HG02642 (cell line): ENCODE results near the gene AKT2.

Experiments used
- ATAC-seq: cut with Tn5 transposase; IDR thresholded peaks from one replicate; pipeline ENCODE4 v1.9.1; 2021; ENCODE audit warnings: mild to moderate bottlenecking; ENCODE audit not compliant: unreplicated experiment, poor library complexity

Gene AKT2

GRCh38 chr19:40302224-40303011 is 17.3 kb upstream of the AKT2 start:
- no peak for ATAC-seq

- ATAC-seq: no peak
These were observed 15.5 kb upstream of the AKT2 start for GRCh38 chr19:40300668-40301067.

- ATAC-seq: no peak
These were observed 12.9 kb upstream of the AKT2 start for GRCh38 chr19:40298026-40298425.

DNA sequence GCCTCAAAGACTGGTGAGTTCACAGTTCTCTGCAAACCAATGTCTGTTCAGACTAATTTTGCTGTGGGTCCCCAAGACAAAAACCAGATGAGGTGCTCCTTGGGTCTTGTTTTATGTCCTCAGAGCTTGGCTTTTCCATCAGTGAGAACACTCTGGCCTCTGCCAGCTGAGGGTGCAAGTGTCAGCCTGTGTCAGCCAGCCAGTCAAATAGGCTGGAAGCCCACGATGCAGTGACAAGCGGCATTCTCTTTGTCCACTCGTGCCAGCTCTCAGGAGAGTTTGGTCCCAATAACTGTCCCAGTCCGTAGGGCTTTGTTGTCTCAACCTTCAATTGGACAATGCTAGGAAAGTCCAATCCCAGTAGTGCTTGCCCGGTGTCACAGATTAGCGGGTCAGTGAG is 9.4 kb upstream of the AKT2 start:
- no peak for ATAC-seq

- no peak for ATAC-seq
These were observed 1.9 kb upstream of the AKT2 start for GRCh38 chr19:40286971-40287421.

- ATAC-seq: no peak
These were observed 1.3 kb upstream of the AKT2 start for GRCh38 chr19:40286235-40286970.

DNA sequence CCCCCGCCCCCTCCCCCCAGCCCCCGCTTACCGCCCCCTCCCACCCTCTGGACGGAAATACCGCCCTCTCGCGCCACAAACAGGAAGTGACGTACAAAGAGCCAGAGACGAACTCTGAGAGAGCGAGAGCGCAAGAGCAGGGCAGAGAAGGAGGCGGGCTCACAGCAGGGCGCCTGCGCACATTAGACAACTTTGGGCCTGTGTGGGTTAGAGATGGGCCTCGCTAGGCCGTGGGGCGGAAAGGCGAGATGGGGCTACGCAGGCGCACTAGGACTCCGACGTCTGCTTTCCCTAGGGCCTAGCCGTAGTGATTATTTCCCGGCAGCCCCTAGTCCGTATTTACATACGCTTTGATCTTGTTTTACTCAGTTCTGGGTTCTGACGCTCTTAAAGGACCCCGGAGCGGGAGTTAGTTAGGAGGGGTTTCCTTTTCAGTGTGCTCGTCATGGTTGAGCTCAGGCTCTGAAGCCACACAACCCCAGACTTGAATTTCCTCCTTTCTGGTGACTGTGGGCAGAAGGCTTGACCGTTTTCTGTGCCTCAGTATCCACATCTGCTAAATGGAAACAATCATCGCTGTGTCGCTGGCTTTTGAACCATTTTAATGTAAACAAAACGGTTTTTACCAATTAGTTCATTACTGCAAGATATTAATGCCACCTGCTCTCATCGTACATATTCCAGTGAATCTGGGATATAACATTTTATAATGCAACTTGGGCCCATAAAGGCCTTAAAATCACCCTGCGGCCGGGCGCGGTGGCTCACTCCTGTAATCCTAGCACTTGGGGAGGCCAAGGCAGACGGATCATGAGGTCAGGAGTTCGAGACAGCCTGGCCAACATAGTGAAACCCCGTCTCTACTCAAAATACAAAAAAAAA is 449 bp upstream of the AKT2 start:
- peak; percentile 89 for ATAC-seq

- ATAC-seq: no peak
These were observed 969 bp downstream of the AKT2 start for GRCh38 chr19:40284251-40284500.

DNA sequence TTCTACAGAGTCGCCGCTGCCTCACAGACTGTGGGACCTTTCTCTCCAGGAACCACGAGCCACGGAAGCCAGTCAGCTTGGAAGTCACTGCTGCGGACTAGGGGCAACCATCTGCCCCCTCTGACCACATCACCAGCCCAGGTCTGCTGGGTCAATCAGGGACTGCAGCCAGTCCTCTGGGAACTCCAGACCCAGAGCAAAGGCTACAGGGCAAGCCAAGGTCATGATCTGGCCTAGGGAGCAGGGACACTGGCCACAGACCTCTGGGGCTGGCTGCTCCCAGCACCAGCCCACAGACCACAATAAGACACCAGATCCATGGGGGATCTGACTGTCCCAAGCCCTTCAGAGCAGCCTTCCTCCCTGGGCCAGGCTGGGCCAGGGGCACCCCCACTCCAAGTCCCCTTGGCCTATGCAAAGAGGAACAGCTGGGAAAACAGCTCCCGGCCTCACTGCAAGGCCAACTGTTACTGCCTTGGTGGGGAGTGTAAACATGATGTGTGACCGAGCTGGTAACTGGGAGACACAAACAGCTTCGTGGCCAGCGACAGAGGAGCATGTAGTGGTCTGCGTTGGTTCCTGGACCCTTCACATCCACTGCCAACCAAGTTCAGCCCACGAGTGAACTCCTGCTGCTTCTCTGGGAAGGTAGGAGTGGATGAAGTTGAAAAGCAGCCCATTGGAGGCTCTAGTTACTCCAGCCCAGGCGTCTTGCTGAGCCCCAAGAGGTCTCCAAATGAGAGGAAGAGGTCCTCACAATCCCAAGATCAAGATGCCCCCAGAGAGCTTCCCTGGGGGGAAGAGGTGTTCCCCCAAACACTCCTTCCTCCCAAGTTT is 1.5 kb downstream of the AKT2 start:
- ATAC-seq: no peak

GRCh38 chr19:40282920-40283319 is 2.2 kb downstream of the AKT2 start:
- ATAC-seq: no peak

DNA sequence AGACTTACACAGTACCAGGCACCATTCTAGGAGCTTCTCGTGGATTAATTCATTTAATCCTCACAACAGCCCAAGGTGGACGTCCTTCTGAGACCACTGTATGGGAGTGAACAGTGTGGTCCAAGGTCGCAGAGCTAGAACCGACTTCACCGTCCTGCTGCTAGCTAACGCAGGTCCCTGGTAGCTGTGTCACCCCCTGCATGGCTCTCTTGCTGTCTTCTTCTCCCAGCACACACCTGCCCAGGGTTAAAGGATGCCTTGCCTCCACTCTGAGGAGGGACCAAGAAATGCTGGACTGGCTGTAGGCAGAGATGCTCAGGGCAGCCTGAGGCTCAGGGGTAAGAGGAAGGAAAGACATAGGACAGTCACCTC is 3.0 kb downstream of the AKT2 start:
- no peak for ATAC-seq

DNA sequence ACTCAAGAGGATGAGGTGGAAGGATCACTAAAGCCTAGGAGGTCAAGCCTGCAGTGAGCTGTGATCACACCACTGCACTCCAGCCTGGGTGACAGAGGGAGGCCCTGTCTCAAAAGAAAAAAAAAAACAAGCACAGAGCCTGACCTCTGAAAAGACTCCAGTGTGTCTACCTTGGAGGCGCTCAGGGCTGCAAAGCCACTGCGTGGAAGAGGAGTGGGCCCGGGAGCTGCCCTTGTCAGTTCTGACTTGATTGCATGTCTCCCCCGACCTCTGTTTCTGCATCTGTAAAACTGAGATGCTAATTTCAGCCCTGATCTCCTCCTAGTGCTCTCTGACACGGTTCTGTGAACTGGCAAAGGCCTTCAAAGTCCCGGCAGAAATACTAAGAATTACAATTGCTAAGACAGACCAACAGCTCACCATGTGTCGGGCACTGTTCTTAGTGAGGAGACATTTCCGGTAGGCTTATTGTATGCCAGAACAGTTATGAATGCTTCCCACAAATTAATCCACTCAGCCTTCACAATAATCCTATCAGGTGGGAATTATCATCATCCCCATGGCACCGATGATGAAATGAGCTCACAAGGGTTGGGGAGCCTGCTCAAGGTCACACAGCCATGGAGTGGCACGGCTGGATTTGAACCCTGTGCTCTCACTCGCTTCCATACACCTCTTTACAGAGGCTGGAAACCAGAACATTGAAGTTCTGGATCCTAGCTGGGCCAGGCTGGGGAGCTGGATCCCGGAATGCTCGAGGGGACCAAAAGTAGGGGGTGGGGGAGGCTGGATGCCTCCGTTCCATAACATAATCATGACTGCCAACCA is 3.5 kb downstream of the AKT2 start:
- no peak for ATAC-seq

DNA sequence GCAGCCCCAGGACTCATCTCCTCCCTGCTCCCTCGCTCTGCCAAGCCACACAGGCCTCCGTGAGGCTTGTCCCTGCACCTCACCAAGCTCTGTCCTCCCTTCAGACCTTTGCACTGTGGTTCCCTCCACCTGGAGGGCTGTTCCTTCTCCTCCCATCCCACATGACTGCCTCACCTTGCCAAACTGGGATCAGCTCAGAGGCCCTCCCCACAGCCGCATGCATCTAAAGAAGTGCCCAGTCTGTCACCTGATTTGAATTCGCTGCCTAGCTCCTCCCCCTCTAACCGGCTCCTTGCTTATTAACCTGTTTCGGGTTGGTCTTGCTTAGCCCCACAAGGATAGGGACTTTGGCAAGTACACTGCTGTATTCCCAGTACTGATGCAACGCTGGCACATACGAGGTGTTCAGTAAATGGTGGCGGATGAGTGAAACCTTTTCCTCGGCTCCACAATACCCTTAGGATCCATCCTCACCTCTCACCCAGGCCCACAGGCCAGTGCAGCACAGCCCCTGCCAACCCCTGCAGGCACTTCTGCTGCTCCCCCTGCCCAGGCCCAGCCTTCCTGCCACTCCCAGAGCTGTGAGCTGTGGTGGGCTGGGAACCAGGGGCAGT is 4.4 kb downstream of the AKT2 start:
- no peak for ATAC-seq

GRCh38 chr19:40279761-40280607 is 5.2 kb downstream of the AKT2 start:
- no peak for ATAC-seq

- ATAC-seq: no peak
These were observed 6.0 kb downstream of the AKT2 start for GRCh38 chr19:40279120-40279551.

GRCh38 chr19:40278361-40279035 is 6.6 kb downstream of the AKT2 start:
- ATAC-seq: no peak

GRCh38 chr19:40277356-40278059 is 7.6 kb downstream of the AKT2 start:
- ATAC-seq: no peak
